ENCODE measurements around the gene ACOT2. TPM values are rescaled to one million over a fixed set of nuclear protein-coding genes. Genes with fewer than 3 reads are reported as not detected.
"Not testable (repeated sequence)": the region's sequence is repeated elsewhere in the genome, so short reads cannot be mapped to it uniquely, and the experiment has no call there.

ACOT2 gene
- total and polyA plus RNA-seq, 2 donors from 2014 or later: 29.4 to 128 TPM

GRCh38 chr14:73574251-73574650 is 5.2 kb downstream of the ACOT2 start:
- H3K9ac ChIP-seq (ENCODE audit: low read length in 3 of 3); DNase-seq; intact Hi-C loops (cut with DNase I): not testable (repeated sequence)

GRCh38 chr14:73576391-73576790 is 7.4 kb downstream of the ACOT2 start:
- no peak overlapping the region for H3K9ac ChIP-seq (ENCODE audit: low read length in 3 of 3)
- no peak for FAIRE-seq
- DNase-seq: no peak
- peaks cover 0 to 9% (median 3%) of the 10 kb centered on the region in 3 donors for H3K36me3 ChIP-seq (ENCODE audit: control insufficient read depth in 2 of 3, insufficient read depth in 3 of 3, low read length in 3 of 3)
- intact Hi-C loops (cut with DNase I): no loop called here
- TF ChIP-seq CTCF (IDR thresholded peaks at IDR 0.05; ENCODE audit: borderline replicate concordance, extremely low read depth, insufficient read depth): no peak
- H3K4me3 ChIP-seq (ENCODE audit: low read length in 3 of 3): no peak overlapping the region
- H3K9me3 ChIP-seq (ENCODE audit: control insufficient read depth in 2 of 3, insufficient read depth in 1 of 3, low read length in 3 of 3): no peaks in the 10 kb centered on the region
- no peaks in the 10 kb centered on the region for H3K27me3 ChIP-seq (ENCODE audit: control insufficient read depth, insufficient read depth, low read length)
- no peak overlapping the region for H3K27ac ChIP-seq (ENCODE audit: low read depth in 2 of 2, low read length in 2 of 2)
- no peaks in the 10 kb centered on the region for H3K4me1 ChIP-seq (ENCODE audit: control insufficient read depth in 2 of 3, insufficient read depth in 2 of 3, low read depth in 1 of 3, low read length in 3 of 3)

More at GRCh38 chr14:73574251-73574650, 5.2 kb downstream of the ACOT2 start:
- not testable (repeated sequence) for H3K9me3 ChIP-seq (ENCODE audit: control insufficient read depth in 2 of 3, insufficient read depth in 1 of 3, low read length in 3 of 3); H3K27ac ChIP-seq (ENCODE audit: low read depth in 2 of 2, low read length in 2 of 2); H3K36me3 ChIP-seq (ENCODE audit: control insufficient read depth in 2 of 3, insufficient read depth in 3 of 3, low read length in 3 of 3); H3K4me3 ChIP-seq (ENCODE audit: low read length in 3 of 3); FAIRE-seq; H3K4me1 ChIP-seq (ENCODE audit: control insufficient read depth in 2 of 3, insufficient read depth in 2 of 3, low read depth in 1 of 3, low read length in 3 of 3); H3K27me3 ChIP-seq (ENCODE audit: control insufficient read depth, insufficient read depth, low read length)

- H3K36me3 ChIP-seq (ENCODE audit: control insufficient read depth in 2 of 3, insufficient read depth in 3 of 3, low read length in 3 of 3); H3K27me3 ChIP-seq (ENCODE audit: control insufficient read depth, insufficient read depth, low read length); H3K9me3 ChIP-seq (ENCODE audit: control insufficient read depth in 2 of 3, insufficient read depth in 1 of 3, low read length in 3 of 3); H3K4me1 ChIP-seq (ENCODE audit: control insufficient read depth in 2 of 3, insufficient read depth in 2 of 3, low read depth in 1 of 3, low read length in 3 of 3); FAIRE-seq; H3K4me3 ChIP-seq (ENCODE audit: low read length in 3 of 3); H3K27ac ChIP-seq (ENCODE audit: low read depth in 2 of 2, low read length in 2 of 2); DNase-seq; H3K9ac ChIP-seq (ENCODE audit: low read length in 3 of 3); intact Hi-C loops (cut with DNase I): not testable (repeated sequence)
Measured at GRCh38 chr14:73577214-73577613, 8.2 kb downstream of the ACOT2 start.

- H3K27me3 ChIP-seq (ENCODE audit: control insufficient read depth, insufficient read depth, low read length); intact Hi-C loops (cut with DNase I); H3K36me3 ChIP-seq (ENCODE audit: control insufficient read depth in 2 of 3, insufficient read depth in 3 of 3, low read length in 3 of 3); H3K4me1 ChIP-seq (ENCODE audit: control insufficient read depth in 2 of 3, insufficient read depth in 2 of 3, low read depth in 1 of 3, low read length in 3 of 3); H3K27ac ChIP-seq (ENCODE audit: low read depth in 2 of 2, low read length in 2 of 2); H3K9me3 ChIP-seq (ENCODE audit: control insufficient read depth in 2 of 3, insufficient read depth in 1 of 3, low read length in 3 of 3); H3K9ac ChIP-seq (ENCODE audit: low read length in 3 of 3); FAIRE-seq; H3K4me3 ChIP-seq (ENCODE audit: low read length in 3 of 3); DNase-seq: not testable (repeated sequence)
Measured at GRCh38 chr14:73582102-73582979, 13.3 kb downstream of the ACOT2 start.

GRCh38 chr14:73588695-73589094 is 19.7 kb downstream of the ACOT2 start:
- no peaks in the 10 kb centered on the region for H3K36me3 ChIP-seq (ENCODE audit: control insufficient read depth in 2 of 3, insufficient read depth in 3 of 3, low read length in 3 of 3)
- H3K4me1 ChIP-seq (ENCODE audit: control insufficient read depth in 2 of 3, insufficient read depth in 2 of 3, low read depth in 1 of 3, low read length in 3 of 3): peaks cover 0 to 2% (median 0%) of the 10 kb centered on the region in 3 donors
- H3K9me3 ChIP-seq (ENCODE audit: control insufficient read depth in 2 of 3, insufficient read depth in 1 of 3, low read length in 3 of 3): no peaks in the 10 kb centered on the region
- FAIRE-seq: no peak
- TF ChIP-seq CTCF (IDR thresholded peaks at IDR 0.05; ENCODE audit: borderline replicate concordance, extremely low read depth, insufficient read depth): no peak
- intact Hi-C loops (cut with DNase I): no loop called here
- no peak overlapping the region for H3K9ac ChIP-seq (ENCODE audit: low read length in 3 of 3)
- no peaks in the 10 kb centered on the region for H3K27me3 ChIP-seq (ENCODE audit: control insufficient read depth, insufficient read depth, low read length)
- H3K27ac ChIP-seq (ENCODE audit: low read depth in 2 of 2, low read length in 2 of 2): no peak overlapping the region
- DNase-seq: no peak
- H3K4me3 ChIP-seq (ENCODE audit: low read length in 3 of 3): no peak overlapping the region
